ENCODE results near the gene NKAIN1.
"Not testable (repeated sequence)": the region's sequence is repeated elsewhere in the genome, so short reads cannot be mapped to it uniquely, and the experiment has no call there.

NKAIN1 gene

GRCh38 chr1:31272369-31272768 lies 32.7 kb upstream of the NKAIN1 start:
- no peaks in the 10 kb centered on the region for H3K27me3 ChIP-seq (ENCODE audit: control insufficient read depth, low read length)
- H3K79me2 ChIP-seq (ENCODE audit: control insufficient read depth, low read length): peaks cover 30% of the 10 kb centered on the region
- no peak overlapping the region for H3K4me3 ChIP-seq (ENCODE audit: low read length)
- H3K9me2 ChIP-seq (replicated peaks; ENCODE audit: control insufficient read depth, low read length): no peaks in the 10 kb centered on the region
- peaks cover 18% of the 10 kb centered on the region for H3K4me1 ChIP-seq (ENCODE audit: control insufficient read depth, low read length)
- TF ChIP-seq CTCF (IDR thresholded peaks at IDR 0.05; ENCODE audit: low read depth, low read length, poor library complexity, severe bottlenecking) (no peak), EZH2phosphoT487 (IDR thresholded peaks at IDR 0.05; ENCODE audit: borderline replicate concordance, low read length) (no peak)
- peaks cover 96% of the 10 kb centered on the region for H3K36me3 ChIP-seq (ENCODE audit: control insufficient read depth, low read length)
- H3K27ac ChIP-seq (ENCODE audit: low read depth, low read length): no peak overlapping the region
- H3K4me2 ChIP-seq (ENCODE audit: low read length): no peak overlapping the region
- no peaks in the 10 kb centered on the region for H4K20me1 ChIP-seq (ENCODE audit: control insufficient read depth, insufficient read depth, low read depth, low read length)
- H3F3A ChIP-seq (ENCODE audit: control insufficient read depth, insufficient read depth): no peaks in the 10 kb centered on the region
- no peaks in the 10 kb centered on the region for H3K9me3 ChIP-seq (ENCODE audit: control insufficient read depth, insufficient read depth, low read length)

- Histone ChIP-seq H3K27me3 (ENCODE audit: control insufficient read depth, low read length) (no peaks in the 10 kb centered on the region), H3K9me3 (ENCODE audit: control insufficient read depth, insufficient read depth, low read length) (no peaks in the 10 kb centered on the region), H3F3A (ENCODE audit: control insufficient read depth, insufficient read depth) (no peaks in the 10 kb centered on the region), H3K36me3 (ENCODE audit: control insufficient read depth, low read length) (peaks cover 92% of the 10 kb centered on the region), H3K27ac (ENCODE audit: low read depth, low read length) (no peak overlapping the region), H3K4me2 (ENCODE audit: low read length) (no peak overlapping the region), H4K20me1 (ENCODE audit: control insufficient read depth, insufficient read depth, low read depth, low read length) (no peaks in the 10 kb centered on the region), H3K4me1 (ENCODE audit: control insufficient read depth, low read length) (no peaks in the 10 kb centered on the region), H3K9me2 (replicated peaks; ENCODE audit: control insufficient read depth, low read length) (no peaks in the 10 kb centered on the region), H3K4me3 (ENCODE audit: low read length) (no peak overlapping the region), H3K79me2 (ENCODE audit: control insufficient read depth, low read length) (no peaks in the 10 kb centered on the region; the same call in 1 of the 2 replicates)
- TF ChIP-seq EZH2phosphoT487 (IDR thresholded peaks at IDR 0.05; ENCODE audit: borderline replicate concordance, low read length) (no peak), CTCF (IDR thresholded peaks at IDR 0.05; ENCODE audit: low read depth, low read length, poor library complexity, severe bottlenecking) (no peak)
Measured at GRCh38 chr1:31266547-31266946, 26.9 kb upstream of the NKAIN1 start.

GRCh38 chr1:31264790-31265386 lies 25.2 kb upstream of the NKAIN1 start:
- Histone ChIP-seq H3K9me3 (ENCODE audit: control insufficient read depth, insufficient read depth, low read length) (no peaks in the 10 kb centered on the region), H3K27me3 (ENCODE audit: control insufficient read depth, low read length) (no peaks in the 10 kb centered on the region), H3F3A (ENCODE audit: control insufficient read depth, insufficient read depth) (no peaks in the 10 kb centered on the region), H3K4me3 (ENCODE audit: low read length) (no peak overlapping the region), H3K79me2 (ENCODE audit: control insufficient read depth, low read length) (no peaks in the 10 kb centered on the region), H3K9me2 (replicated peaks; ENCODE audit: control insufficient read depth, low read length) (no peaks in the 10 kb centered on the region), H3K36me3 (ENCODE audit: control insufficient read depth, low read length) (peaks cover 84% of the 10 kb centered on the region), H3K4me1 (ENCODE audit: control insufficient read depth, low read length) (no peaks in the 10 kb centered on the region), H3K4me2 (ENCODE audit: low read length) (no peak overlapping the region), H3K27ac (ENCODE audit: low read depth, low read length) (no peak overlapping the region), H4K20me1 (ENCODE audit: control insufficient read depth, insufficient read depth, low read depth, low read length) (no peaks in the 10 kb centered on the region)
- TF ChIP-seq EZH2phosphoT487 (IDR thresholded peaks at IDR 0.05; ENCODE audit: borderline replicate concordance, low read length): no peak

DNA sequence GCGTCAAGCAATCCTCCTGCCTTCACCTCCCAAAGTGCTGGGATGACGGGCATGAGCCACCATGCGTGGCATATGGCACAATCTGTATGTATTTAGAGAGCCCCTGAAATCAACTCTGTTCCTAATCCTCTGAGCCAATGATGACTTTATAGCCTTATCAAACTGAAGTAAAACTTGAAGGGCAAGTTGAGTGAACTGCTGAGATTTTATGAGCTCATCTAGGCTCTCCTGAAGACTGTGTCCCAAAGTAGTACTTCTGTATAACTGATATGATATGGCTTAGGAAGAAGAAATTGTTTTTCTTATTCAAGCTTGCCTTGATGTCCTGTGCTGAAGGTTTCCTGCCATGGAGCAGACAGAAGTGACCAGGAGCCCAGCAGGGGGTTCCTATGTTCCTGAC lies 23.7 kb upstream of the NKAIN1 start:
- Histone ChIP-seq H3K36me3 (ENCODE audit: control insufficient read depth, low read length) (peaks cover 82% of the 10 kb centered on the region), H3K9me3 (ENCODE audit: control insufficient read depth, insufficient read depth, low read length) (no peaks in the 10 kb centered on the region), H3K4me3 (ENCODE audit: low read length) (no peak overlapping the region), H3K27ac (ENCODE audit: low read depth, low read length) (no peak overlapping the region), H3K27me3 (ENCODE audit: control insufficient read depth, low read length) (no peaks in the 10 kb centered on the region), H3K4me2 (ENCODE audit: low read length) (no peak overlapping the region), H4K20me1 (ENCODE audit: control insufficient read depth, insufficient read depth, low read depth, low read length) (no peaks in the 10 kb centered on the region), H3K4me1 (ENCODE audit: control insufficient read depth, low read length) (no peaks in the 10 kb centered on the region), H3K9me2 (replicated peaks; ENCODE audit: control insufficient read depth, low read length) (no peaks in the 10 kb centered on the region), H3K79me2 (ENCODE audit: control insufficient read depth, low read length) (no peaks in the 10 kb centered on the region), H3F3A (ENCODE audit: control insufficient read depth, insufficient read depth) (no peaks in the 10 kb centered on the region)
- no peak for TF ChIP-seq CTCF (IDR thresholded peaks at IDR 0.05; ENCODE audit: low read depth, low read length, poor library complexity, severe bottlenecking)
- TF ChIP-seq EZH2phosphoT487 (IDR thresholded peaks at IDR 0.05; ENCODE audit: borderline replicate concordance, low read length): no peak

GRCh38 chr1:31262393-31262792 lies 22.7 kb upstream of the NKAIN1 start:
- H3K36me3 ChIP-seq (ENCODE audit: control insufficient read depth, low read length): peaks cover 82% of the 10 kb centered on the region
- not testable (repeated sequence) for H3K27me3 ChIP-seq (ENCODE audit: control insufficient read depth, low read length)

More at GRCh38 chr1:31262393-31262792, 22.7 kb upstream of the NKAIN1 start:
- not testable (repeated sequence) for H3F3A ChIP-seq (ENCODE audit: control insufficient read depth, insufficient read depth); H3K27ac ChIP-seq (ENCODE audit: low read depth, low read length); H4K20me1 ChIP-seq (ENCODE audit: control insufficient read depth, insufficient read depth, low read depth, low read length); H3K9me3 ChIP-seq (ENCODE audit: control insufficient read depth, insufficient read depth, low read length); H3K4me2 ChIP-seq (ENCODE audit: low read length); H3K9me2 ChIP-seq (replicated peaks; ENCODE audit: control insufficient read depth, low read length); H3K4me1 ChIP-seq (ENCODE audit: control insufficient read depth, low read length); H3K79me2 ChIP-seq (ENCODE audit: control insufficient read depth, low read length); H3K4me3 ChIP-seq (ENCODE audit: low read length)

Measured in DOHH2 (cell line).